Measurements from ENCODE around the gene SMCO1. TPM values are rescaled to one million over a fixed set of nuclear protein-coding genes. Genes with fewer than 3 reads are reported as not detected.
"Not testable (repeated sequence)": the region's sequence is repeated elsewhere in the genome, so short reads cannot be mapped to it uniquely, and the experiment has no call there.

SMCO1 gene
- total and polyA plus RNA-seq, 2 experiments from 2014 or later, result not detected

- TF ChIP-seq ZNF462 (CRISPR knock-in tag; IDR thresholded peaks at IDR 0.05), result no peak
- no peak for TF ChIP-seq EZH2phosphoT487 (IDR thresholded peaks at IDR 0.05; ENCODE audit: unreplicated experiment)
- no peak for TF ChIP-seq ZNF331 (CRISPR knock-in tag; IDR thresholded peaks at IDR 0.05; ENCODE audit: low read depth)
- no peak for TF ChIP-seq NANOG (IDR thresholded peaks at IDR 0.05; ENCODE audit: borderline replicate concordance)
Observed at GRCh38 chr3:196504556-196504955, 10.6 kb downstream of the SMCO1 start (continued).

- Histone ChIP-seq H3K4me1 (ENCODE audit: insufficient read depth) (peaks cover 12% of the 10 kb centered on the region), H3K27ac (ENCODE audit: low read depth) (peak overlapping the region; percentile 88), H3F3A (replicated peaks; ENCODE audit: low read depth) (peaks cover 15% of the 10 kb centered on the region), H3K79me2 (replicated peaks; ENCODE audit: insufficient read depth) (peaks cover 43% of the 10 kb centered on the region), H2AFZ (peak overlapping the region; percentile 49; the same call in 1 of the 2 replicates), H3K4me2 (peak overlapping the region; percentile 46), H3K4me3 (peak overlapping the region; percentile 100)
- not testable (repeated sequence) for H3K36me3 ChIP-seq (ENCODE audit: insufficient read depth); H3K27me3 Mint-ChIP-seq (ENCODE audit: insufficient read depth, low read depth, poor library complexity); H3K27me3 ChIP-seq (ENCODE audit: insufficient read depth); ATAC-seq; H3K9me2 ChIP-seq (ENCODE audit: insufficient read depth); DNase-seq (ENCODE audit: low spot score); H4K20me1 ChIP-seq (replicated peaks; ENCODE audit: insufficient read depth)
- H3K4me1 Mint-ChIP-seq, result peaks cover 18% of the 10 kb centered on the region
- peak overlapping the region; percentile 100 for H3K4me3 Mint-ChIP-seq
- peaks cover 21% of the 10 kb centered on the region for H3K36me3 Mint-ChIP-seq (ENCODE audit: low read depth)
- peaks cover 29% of the 10 kb centered on the region for H3K9me3 Mint-ChIP-seq
- H3K27ac Mint-ChIP-seq, result peak overlapping the region; percentile 85; the same call in 1 of the 2 replicates
Observed at GRCh38 chr3:196504077-196504398, 11.1 kb downstream of the SMCO1 start.

Data from GM23338 (cell line).